WTC11 (cell line): ENCODE results near the gene FBXO42. TPM values are rescaled to one million over a fixed set of nuclear protein-coding genes. Genes with fewer than 3 reads are reported as not detected.

Experiments used
- ATAC-seq: fragments of 200-7000 bp; cut with Tn5 transposase; 2 replicates; pipeline ENCODE4 v1.10.0; 2021; ENCODE audit warnings: mild to moderate bottlenecking, moderate library complexity
- CTCF ChIA-PET: fragments of 300-600 bp; sonication (Branson Sonifier 250); formaldehyde crosslinking; loops from one replicate; lab custom pipeline; 2021; ENCODE audit warnings: antibody characterized with exemption; lab: Charles Lee
- POLR2A ChIA-PET: fragments of 350-600 bp; sonication (Branson Sonifier 250); formaldehyde crosslinking; loops from one replicate; lab custom pipeline; 2021; ENCODE audit warnings: antibody characterized with exemption; lab: Charles Lee
- DNase-seq: peaks from one replicate; pipeline ENCODE4 v3.0.0; 2021; ENCODE audit warnings: low spot score
- H3K27ac Mint-ChIP-seq: 2 replicates; pipeline ENCODE4 v1.8.0; 2021; ENCODE audit warnings: mixed read lengths
- H3K27me3 Mint-ChIP-seq: 2 replicates; pipeline ENCODE4 v1.8.0; 2021; ENCODE audit warnings: low read depth, mild to moderate bottlenecking, moderate library complexity, mixed read lengths
- H3K36me3 Mint-ChIP-seq: 2 replicates; pipeline ENCODE4 v1.8.0; 2021; ENCODE audit warnings: mixed read lengths
- H3K4me1 Mint-ChIP-seq: 2 replicates; pipeline ENCODE4 v1.8.0; 2022; ENCODE audit warnings: mixed read lengths
- H3K4me3 Mint-ChIP-seq: 2 replicates; pipeline ENCODE4 v1.8.0; 2021; ENCODE audit warnings: mild to moderate bottlenecking, moderate library complexity, mixed read lengths
- H3K9me3 Mint-ChIP-seq: 2 replicates; pipeline ENCODE4 v1.8.0; 2021; ENCODE audit warnings: mixed read lengths
- FOXK1 ChIP-seq: sonication (generic); formaldehyde crosslinking; IDR thresholded peaks from 2 replicates; pipeline ENCODE4 v1.8.0; 2022; ENCODE audit warnings: mild to moderate bottlenecking, moderate library complexity, missing genetic modification reagents
- GRHL2 ChIP-seq: fragments of 250-450 bp; sonication (Bioruptor Pico); IDR thresholded peaks from 2 replicates; pipeline ENCODE4 v1.8.0; 2022; ENCODE audit warnings: mild to moderate bottlenecking, moderate library complexity; ENCODE audit not compliant: insufficient replicate concordance, severe bottlenecking
- GTF2I ChIP-seq: fragments of 250-450 bp; sonication (Bioruptor Pico); conservative IDR thresholded peaks from 2 replicates; pipeline ENCODE4 v1.4.0; 2021; ENCODE audit warnings: mild to moderate bottlenecking
- NFE2L1 ChIP-seq: sonication (generic); formaldehyde crosslinking; IDR thresholded peaks from 2 replicates; pipeline ENCODE4 v1.8.1; 2023; ENCODE audit warnings: missing genetic modification reagents
- NFYB ChIP-seq: sonication (generic); formaldehyde crosslinking; conservative IDR thresholded peaks from 2 replicates; pipeline ENCODE4 v1.8.0; 2022; ENCODE audit warnings: low read depth, missing genetic modification reagents
- NR3C1 ChIP-seq: sonication (generic); formaldehyde crosslinking; conservative IDR thresholded peaks from 2 replicates; pipeline ENCODE4 v1.8.1; 2023; ENCODE audit warnings: low read depth, mild to moderate bottlenecking, missing genetic modification reagents
- OVOL2 ChIP-seq: fragments of 250-450 bp; sonication (Bioruptor Pico); IDR thresholded peaks from 2 replicates; pipeline ENCODE4 v1.9.0; 2021; ENCODE audit warnings: mild to moderate bottlenecking, borderline replicate concordance
- ZNF219 ChIP-seq: sonication (generic); formaldehyde crosslinking; IDR thresholded peaks from 2 replicates; pipeline ENCODE4 v1.8.0; 2023; ENCODE audit warnings: missing genetic modification reagents, mild to moderate bottlenecking, borderline replicate concordance
- ZNF263 ChIP-seq: sonication (generic); formaldehyde crosslinking; IDR thresholded peaks from 2 replicates; pipeline ENCODE4 v1.8.1; 2022; ENCODE audit warnings: low read depth, mild to moderate bottlenecking, moderate library complexity, missing genetic modification reagents
- ZNF671 ChIP-seq: fragments of 250-450 bp; sonication (Bioruptor Pico); IDR thresholded peaks from 2 replicates; pipeline ENCODE4 v1.8.0; 2021; ENCODE audit warnings: mild to moderate bottlenecking
- total RNA-seq: library from RNA; stranded (reverse); gene quantifications from 3 replicates; pipeline ENCODE4 v1.2.3, GENCODE V29; 2021
- TF ChIP-seq, protein P1 (sequence below): fragments of 250-450 bp; sonication (Bioruptor Pico); IDR thresholded peaks from 2 replicates; pipeline ENCODE4 v1.8.0; 2021; ENCODE audit warnings: mild to moderate bottlenecking
- TF ChIP-seq, protein P2 (sequence below): sonication (generic); formaldehyde crosslinking; IDR thresholded peaks from 2 replicates; pipeline ENCODE4 v1.8.1; 2022; ENCODE audit warnings: low read depth, mild to moderate bottlenecking, moderate library complexity, missing genetic modification reagents, borderline replicate concordance
- TF ChIP-seq, protein P3 (sequence below): sonication (generic); formaldehyde crosslinking; IDR thresholded peaks from 2 replicates; pipeline ENCODE4 v1.8.0; 2023; ENCODE audit warnings: mild to moderate bottlenecking, missing genetic modification reagents
- TF ChIP-seq, protein P4 (sequence below): fragments of 250-450 bp; sonication (Bioruptor Pico); IDR thresholded peaks from 2 replicates; pipeline ENCODE4 v2.1.2; 2022; ENCODE audit warnings: mild to moderate bottlenecking, moderate library complexity
- TF ChIP-seq, protein P5 (sequence below): fragments of 250-450 bp; sonication (Bioruptor Pico); IDR thresholded peaks from 2 replicates; pipeline ENCODE4 v1.9.0; 2021; ENCODE audit warnings: mild to moderate bottlenecking
- TF ChIP-seq, protein P6 (sequence below): fragments of 250-450 bp; sonication (Bioruptor Pico); IDR thresholded peaks from 2 replicates; pipeline ENCODE4 v1.9.0; 2021; ENCODE audit warnings: mild to moderate bottlenecking
- TF ChIP-seq, protein P7 (sequence below): sonication (generic); formaldehyde crosslinking; IDR thresholded peaks from 2 replicates; pipeline ENCODE4 v1.8.0; 2022; ENCODE audit warnings: mild to moderate bottlenecking, missing genetic modification reagents
- TF ChIP-seq, protein P8 (sequence below): sonication (generic); formaldehyde crosslinking; IDR thresholded peaks from 2 replicates; pipeline ENCODE4 v1.8.1; 2023; ENCODE audit warnings: mild to moderate bottlenecking, moderate library complexity, missing genetic modification reagents
- TF ChIP-seq, protein P9 (sequence below): fragments of 250-450 bp; sonication (Bioruptor Pico); IDR thresholded peaks from 2 replicates; pipeline ENCODE4 v1.9.0; 2021; ENCODE audit warnings: moderate library complexity, mild to moderate bottlenecking, inconsistent platforms, borderline replicate concordance

The FBXO42 gene
- total RNA-seq, 1 experiment from 2014 or later: 17.5 TPM

DNA sequence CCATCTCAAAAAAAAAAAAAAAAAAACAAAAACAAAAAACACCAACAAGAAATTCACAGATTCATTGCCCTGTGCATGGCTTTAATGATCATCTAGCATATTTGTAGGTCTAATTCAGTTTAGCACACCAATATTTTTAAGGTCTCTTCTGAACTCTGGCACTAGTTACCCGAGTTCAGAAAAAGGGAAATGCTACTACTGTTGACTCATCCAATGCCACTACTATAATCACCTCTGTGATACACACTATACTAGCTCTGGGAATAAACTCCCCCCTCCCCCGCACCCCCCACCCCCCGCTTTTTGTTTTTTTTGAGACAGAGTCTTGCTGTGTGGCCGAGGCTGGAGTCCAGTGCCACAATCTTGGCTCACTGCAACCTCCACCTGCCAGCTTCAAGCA lies 55.6 kb downstream of the FBXO42 start:
- Mint-ChIP-seq H3K27ac (no peak overlapping the region), H3K4me3 (no peak overlapping the region), H3K9me3 (no peaks in the 10 kb centered on the region), H3K27me3 (no peaks in the 10 kb centered on the region), H3K4me1 (peaks cover 8% of the 10 kb centered on the region), H3K36me3 (peaks cover 19% of the 10 kb centered on the region)
- ChIA-PET POLR2A (no interaction called here), CTCF (no interaction called here)
- ATAC-seq: no peak
- TF ChIP-seq, protein P1, sequence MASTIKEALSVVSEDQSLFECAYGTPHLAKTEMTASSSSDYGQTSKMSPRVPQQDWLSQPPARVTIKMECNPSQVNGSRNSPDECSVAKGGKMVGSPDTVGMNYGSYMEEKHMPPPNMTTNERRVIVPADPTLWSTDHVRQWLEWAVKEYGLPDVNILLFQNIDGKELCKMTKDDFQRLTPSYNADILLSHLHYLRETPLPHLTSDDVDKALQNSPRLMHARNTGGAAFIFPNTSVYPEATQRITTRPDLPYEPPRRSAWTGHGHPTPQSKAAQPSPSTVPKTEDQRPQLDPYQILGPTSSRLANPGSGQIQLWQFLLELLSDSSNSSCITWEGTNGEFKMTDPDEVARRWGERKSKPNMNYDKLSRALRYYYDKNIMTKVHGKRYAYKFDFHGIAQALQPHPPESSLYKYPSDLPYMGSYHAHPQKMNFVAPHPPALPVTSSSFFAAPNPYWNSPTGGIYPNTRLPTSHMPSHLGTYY: no peak
- no peak for TF ChIP-seq OVOL2 (CRISPR knock-in tag)
- TF ChIP-seq, protein P2, sequence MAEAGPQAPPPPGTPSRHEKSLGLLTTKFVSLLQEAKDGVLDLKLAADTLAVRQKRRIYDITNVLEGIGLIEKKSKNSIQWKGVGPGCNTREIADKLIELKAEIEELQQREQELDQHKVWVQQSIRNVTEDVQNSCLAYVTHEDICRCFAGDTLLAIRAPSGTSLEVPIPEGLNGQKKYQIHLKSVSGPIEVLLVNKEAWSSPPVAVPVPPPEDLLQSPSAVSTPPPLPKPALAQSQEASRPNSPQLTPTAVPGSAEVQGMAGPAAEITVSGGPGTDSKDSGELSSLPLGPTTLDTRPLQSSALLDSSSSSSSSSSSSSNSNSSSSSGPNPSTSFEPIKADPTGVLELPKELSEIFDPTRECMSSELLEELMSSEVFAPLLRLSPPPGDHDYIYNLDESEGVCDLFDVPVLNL (CRISPR knock-in tag): no peak
- TF ChIP-seq ZNF263 (CRISPR knock-in tag): no peak
- TF ChIP-seq, protein P3, sequence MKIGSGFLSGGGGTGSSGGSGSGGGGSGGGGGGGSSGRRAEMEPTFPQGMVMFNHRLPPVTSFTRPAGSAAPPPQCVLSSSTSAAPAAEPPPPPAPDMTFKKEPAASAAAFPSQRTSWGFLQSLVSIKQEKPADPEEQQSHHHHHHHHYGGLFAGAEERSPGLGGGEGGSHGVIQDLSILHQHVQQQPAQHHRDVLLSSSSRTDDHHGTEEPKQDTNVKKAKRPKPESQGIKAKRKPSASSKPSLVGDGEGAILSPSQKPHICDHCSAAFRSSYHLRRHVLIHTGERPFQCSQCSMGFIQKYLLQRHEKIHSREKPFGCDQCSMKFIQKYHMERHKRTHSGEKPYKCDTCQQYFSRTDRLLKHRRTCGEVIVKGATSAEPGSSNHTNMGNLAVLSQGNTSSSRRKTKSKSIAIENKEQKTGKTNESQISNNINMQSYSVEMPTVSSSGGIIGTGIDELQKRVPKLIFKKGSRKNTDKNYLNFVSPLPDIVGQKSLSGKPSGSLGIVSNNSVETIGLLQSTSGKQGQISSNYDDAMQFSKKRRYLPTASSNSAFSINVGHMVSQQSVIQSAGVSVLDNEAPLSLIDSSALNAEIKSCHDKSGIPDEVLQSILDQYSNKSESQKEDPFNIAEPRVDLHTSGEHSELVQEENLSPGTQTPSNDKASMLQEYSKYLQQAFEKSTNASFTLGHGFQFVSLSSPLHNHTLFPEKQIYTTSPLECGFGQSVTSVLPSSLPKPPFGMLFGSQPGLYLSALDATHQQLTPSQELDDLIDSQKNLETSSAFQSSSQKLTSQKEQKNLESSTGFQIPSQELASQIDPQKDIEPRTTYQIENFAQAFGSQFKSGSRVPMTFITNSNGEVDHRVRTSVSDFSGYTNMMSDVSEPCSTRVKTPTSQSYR: no peak
- TF ChIP-seq ZNF671 (CRISPR knock-in tag): no peak
- TF ChIP-seq, protein P4, sequence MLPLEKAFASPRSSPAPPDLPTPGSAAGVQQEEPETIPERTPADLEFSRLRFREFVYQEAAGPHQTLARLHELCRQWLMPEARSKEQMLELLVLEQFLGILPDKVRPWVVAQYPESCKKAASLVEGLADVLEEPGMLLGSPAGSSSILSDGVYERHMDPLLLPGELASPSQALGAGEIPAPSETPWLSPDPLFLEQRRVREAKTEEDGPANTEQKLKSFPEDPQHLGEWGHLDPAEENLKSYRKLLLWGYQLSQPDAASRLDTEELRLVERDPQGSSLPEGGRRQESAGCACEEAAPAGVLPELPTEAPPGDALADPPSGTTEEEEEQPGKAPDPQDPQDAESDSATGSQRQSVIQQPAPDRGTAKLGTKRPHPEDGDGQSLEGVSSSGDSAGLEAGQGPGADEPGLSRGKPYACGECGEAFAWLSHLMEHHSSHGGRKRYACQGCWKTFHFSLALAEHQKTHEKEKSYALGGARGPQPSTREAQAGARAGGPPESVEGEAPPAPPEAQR (CRISPR knock-in tag): no peak
- TF ChIP-seq FOXK1: no peak
- TF ChIP-seq, protein P5, sequence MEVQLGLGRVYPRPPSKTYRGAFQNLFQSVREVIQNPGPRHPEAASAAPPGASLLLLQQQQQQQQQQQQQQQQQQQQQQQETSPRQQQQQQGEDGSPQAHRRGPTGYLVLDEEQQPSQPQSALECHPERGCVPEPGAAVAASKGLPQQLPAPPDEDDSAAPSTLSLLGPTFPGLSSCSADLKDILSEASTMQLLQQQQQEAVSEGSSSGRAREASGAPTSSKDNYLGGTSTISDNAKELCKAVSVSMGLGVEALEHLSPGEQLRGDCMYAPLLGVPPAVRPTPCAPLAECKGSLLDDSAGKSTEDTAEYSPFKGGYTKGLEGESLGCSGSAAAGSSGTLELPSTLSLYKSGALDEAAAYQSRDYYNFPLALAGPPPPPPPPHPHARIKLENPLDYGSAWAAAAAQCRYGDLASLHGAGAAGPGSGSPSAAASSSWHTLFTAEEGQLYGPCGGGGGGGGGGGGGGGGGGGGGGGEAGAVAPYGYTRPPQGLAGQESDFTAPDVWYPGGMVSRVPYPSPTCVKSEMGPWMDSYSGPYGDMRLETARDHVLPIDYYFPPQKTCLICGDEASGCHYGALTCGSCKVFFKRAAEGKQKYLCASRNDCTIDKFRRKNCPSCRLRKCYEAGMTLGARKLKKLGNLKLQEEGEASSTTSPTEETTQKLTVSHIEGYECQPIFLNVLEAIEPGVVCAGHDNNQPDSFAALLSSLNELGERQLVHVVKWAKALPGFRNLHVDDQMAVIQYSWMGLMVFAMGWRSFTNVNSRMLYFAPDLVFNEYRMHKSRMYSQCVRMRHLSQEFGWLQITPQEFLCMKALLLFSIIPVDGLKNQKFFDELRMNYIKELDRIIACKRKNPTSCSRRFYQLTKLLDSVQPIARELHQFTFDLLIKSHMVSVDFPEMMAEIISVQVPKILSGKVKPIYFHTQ (CRISPR knock-in tag): no peak
- no peak for TF ChIP-seq NFE2L1 (CRISPR knock-in tag)
- TF ChIP-seq NFYB: no peak
- no peak for TF ChIP-seq GRHL2 (CRISPR knock-in tag)
- TF ChIP-seq NR3C1: no peak
- DNase-seq: no peak

DNA sequence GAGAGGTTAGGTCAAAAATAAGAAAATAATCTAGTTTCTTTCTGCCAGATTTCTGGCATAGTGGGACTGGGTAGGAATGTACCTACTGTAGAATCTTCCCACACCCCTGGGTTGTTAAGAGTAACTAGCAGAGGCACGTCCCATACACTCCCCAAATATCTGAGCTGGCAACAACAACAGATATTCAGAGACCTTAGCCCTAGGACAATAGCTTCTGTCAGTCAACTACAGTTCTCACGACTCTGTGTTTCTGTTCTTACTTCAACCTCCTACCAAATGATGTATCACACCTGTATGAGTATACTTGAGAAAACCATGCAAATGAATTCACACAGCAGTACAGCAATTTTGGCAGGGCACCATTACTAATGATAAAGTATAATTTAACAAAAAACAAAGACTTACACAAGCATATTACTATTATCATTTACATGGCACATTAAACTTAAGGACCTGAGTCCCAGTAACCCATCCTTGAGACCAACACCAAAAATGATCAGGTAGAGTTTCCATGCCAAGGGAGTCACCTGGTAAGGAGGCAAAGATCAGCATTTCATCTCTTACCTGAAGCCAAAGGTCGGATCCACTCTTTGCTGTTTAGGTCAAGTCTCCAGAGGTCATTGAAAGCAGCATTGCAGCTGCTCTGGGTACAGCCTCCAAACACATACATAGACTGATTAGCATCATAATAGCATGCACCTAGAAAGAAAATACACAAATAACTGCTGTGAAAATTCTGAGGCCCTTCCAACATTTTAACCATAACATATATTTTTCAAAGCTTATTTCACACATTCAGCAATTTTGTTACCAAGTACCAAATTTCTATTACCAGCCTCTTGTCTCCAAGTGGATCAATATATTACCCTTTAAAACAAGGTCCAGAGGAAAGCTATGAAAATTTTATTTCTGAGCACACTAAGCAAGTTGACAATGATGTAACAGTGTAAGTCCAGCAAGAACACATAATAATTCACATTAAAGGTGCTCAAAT lies 57.8 kb downstream of the FBXO42 start:
- POLR2A ChIA-PET: no interaction called here
- TF ChIP-seq, protein P6, sequence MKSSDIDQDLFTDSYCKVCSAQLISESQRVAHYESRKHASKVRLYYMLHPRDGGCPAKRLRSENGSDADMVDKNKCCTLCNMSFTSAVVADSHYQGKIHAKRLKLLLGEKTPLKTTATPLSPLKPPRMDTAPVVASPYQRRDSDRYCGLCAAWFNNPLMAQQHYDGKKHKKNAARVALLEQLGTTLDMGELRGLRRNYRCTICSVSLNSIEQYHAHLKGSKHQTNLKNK (CRISPR knock-in tag): no peak
- TF ChIP-seq ZNF219 (CRISPR knock-in tag): no peak
- TF ChIP-seq, protein P7, sequence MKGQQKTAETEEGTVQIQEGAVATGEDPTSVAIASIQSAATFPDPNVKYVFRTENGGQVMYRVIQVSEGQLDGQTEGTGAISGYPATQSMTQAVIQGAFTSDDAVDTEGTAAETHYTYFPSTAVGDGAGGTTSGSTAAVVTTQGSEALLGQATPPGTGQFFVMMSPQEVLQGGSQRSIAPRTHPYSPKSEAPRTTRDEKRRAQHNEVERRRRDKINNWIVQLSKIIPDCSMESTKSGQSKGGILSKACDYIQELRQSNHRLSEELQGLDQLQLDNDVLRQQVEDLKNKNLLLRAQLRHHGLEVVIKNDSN (CRISPR knock-in tag): no peak
- TF ChIP-seq, protein P8, sequence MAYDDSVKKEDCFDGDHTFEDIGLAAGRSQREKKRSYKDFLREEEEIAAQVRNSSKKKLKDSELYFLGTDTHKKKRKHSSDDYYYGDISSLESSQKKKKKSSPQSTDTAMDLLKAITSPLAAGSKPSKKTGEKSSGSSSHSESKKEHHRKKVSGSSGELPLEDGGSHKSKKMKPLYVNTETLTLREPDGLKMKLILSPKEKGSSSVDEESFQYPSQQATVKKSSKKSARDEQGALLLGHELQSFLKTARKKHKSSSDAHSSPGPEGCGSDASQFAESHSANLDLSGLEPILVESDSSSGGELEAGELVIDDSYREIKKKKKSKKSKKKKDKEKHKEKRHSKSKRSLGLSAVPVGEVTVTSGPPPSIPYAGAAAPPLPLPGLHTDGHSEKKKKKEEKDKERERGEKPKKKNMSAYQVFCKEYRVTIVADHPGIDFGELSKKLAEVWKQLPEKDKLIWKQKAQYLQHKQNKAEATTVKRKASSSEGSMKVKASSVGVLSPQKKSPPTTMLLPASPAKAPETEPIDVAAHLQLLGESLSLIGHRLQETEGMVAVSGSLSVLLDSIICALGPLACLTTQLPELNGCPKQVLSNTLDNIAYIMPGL (CRISPR knock-in tag): no peak
- TF ChIP-seq, protein P9, sequence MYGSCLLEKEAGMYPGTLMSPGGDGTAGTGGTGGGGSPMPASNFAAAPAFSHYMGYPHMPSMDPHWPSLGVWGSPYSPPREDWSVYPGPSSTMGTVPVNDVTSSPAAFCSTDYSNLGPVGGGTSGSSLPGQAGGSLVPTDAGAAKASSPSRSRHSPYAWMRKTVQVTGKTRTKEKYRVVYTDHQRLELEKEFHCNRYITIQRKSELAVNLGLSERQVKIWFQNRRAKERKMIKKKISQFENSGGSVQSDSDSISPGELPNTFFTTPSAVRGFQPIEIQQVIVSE (CRISPR knock-in tag): no peak
- no peak for TF ChIP-seq GTF2I (CRISPR knock-in tag)
- TF ChIP-seq, all 79 proteins: peak for 0
- H3K4me3 Mint-ChIP-seq: no peak overlapping the region
- peak overlapping the region; percentile 85 for H3K27ac Mint-ChIP-seq
- H3K27me3 Mint-ChIP-seq: no peaks in the 10 kb centered on the region
- peaks cover 14% of the 10 kb centered on the region for H3K36me3 Mint-ChIP-seq
- CTCF ChIA-PET: interaction anchor here (0.6 kb wide), 1 partner anchor 67 kb away, joined by 4 read pairs; no protein-coding TSS in a partner anchor
- DNase-seq (no peak), ATAC-seq (no peak)
- H3K4me1 Mint-ChIP-seq: peaks cover 8% of the 10 kb centered on the region
- H3K9me3 Mint-ChIP-seq: no peaks in the 10 kb centered on the region
